ENCODE measurements around the gene GYG1.

The GYG1 gene

GRCh38 chr3:149004622-149005021, 13.3 kb downstream of the GYG1 start:
- H3K9ac ChIP-seq (ENCODE audit: low read depth, low read length) = no peak overlapping the region
- no peaks in the 10 kb centered on the region for H3K9me3 ChIP-seq (ENCODE audit: control insufficient read depth, insufficient read depth, low read length)
- peak overlapping the region; percentile 27 for H3K27ac ChIP-seq (ENCODE audit: low read depth, low read length)
- H3K36me3 ChIP-seq (ENCODE audit: control insufficient read depth, insufficient read depth, low read length) = peaks cover 16% of the 10 kb centered on the region
- H3K4me3 ChIP-seq (ENCODE audit: low read depth, low read length) = no peak overlapping the region
- no peaks in the 10 kb centered on the region for H3K27me3 ChIP-seq (ENCODE audit: control insufficient read depth, insufficient read depth, low read length)
- peaks cover 28% of the 10 kb centered on the region for H3K4me1 ChIP-seq (ENCODE audit: control insufficient read depth, insufficient read depth, low read length)

- Histone ChIP-seq H3K27ac (ENCODE audit: low read depth, low read length) (no peak overlapping the region), H3K4me1 (ENCODE audit: control insufficient read depth, insufficient read depth, low read length) (peaks cover 21% of the 10 kb centered on the region), H3K4me3 (ENCODE audit: low read depth, low read length) (no peak overlapping the region), H3K9ac (ENCODE audit: low read depth, low read length) (no peak overlapping the region), H3K36me3 (ENCODE audit: control insufficient read depth, insufficient read depth, low read length) (peaks cover 22% of the 10 kb centered on the region), H3K9me3 (ENCODE audit: control insufficient read depth, insufficient read depth, low read length) (no peaks in the 10 kb centered on the region), H3K27me3 (ENCODE audit: control insufficient read depth, insufficient read depth, low read length) (no peaks in the 10 kb centered on the region)
Observed at GRCh38 chr3:149005416-149005815, 14.1 kb downstream of the GYG1 start.

- Histone ChIP-seq H3K4me1 (ENCODE audit: control insufficient read depth, insufficient read depth, low read length) (peaks cover 21% of the 10 kb centered on the region), H3K4me3 (ENCODE audit: low read depth, low read length) (no peak overlapping the region), H3K27ac (ENCODE audit: low read depth, low read length) (no peak overlapping the region), H3K36me3 (ENCODE audit: control insufficient read depth, insufficient read depth, low read length) (peaks cover 40% of the 10 kb centered on the region), H3K9ac (ENCODE audit: low read depth, low read length) (no peak overlapping the region), H3K27me3 (ENCODE audit: control insufficient read depth, insufficient read depth, low read length) (no peaks in the 10 kb centered on the region), H3K9me3 (ENCODE audit: control insufficient read depth, insufficient read depth, low read length) (no peaks in the 10 kb centered on the region)
Observed at GRCh38 chr3:149007567-149008257, 16.4 kb downstream of the GYG1 start.

GRCh38 chr3:149009732-149010131, 18.4 kb downstream of the GYG1 start:
- H3K4me3 ChIP-seq (ENCODE audit: low read depth, low read length) = no peak overlapping the region
- no peaks in the 10 kb centered on the region for H3K27me3 ChIP-seq (ENCODE audit: control insufficient read depth, insufficient read depth, low read length)
- H3K36me3 ChIP-seq (ENCODE audit: control insufficient read depth, insufficient read depth, low read length) = peaks cover 42% of the 10 kb centered on the region
- H3K4me1 ChIP-seq (ENCODE audit: control insufficient read depth, insufficient read depth, low read length) = peaks cover 10% of the 10 kb centered on the region
- H3K9me3 ChIP-seq (ENCODE audit: control insufficient read depth, insufficient read depth, low read length) = no peaks in the 10 kb centered on the region
- H3K27ac ChIP-seq (ENCODE audit: low read depth, low read length) = no peak overlapping the region
- no peak overlapping the region for H3K9ac ChIP-seq (ENCODE audit: low read depth, low read length)

GRCh38 chr3:149010504-149010951, 19.2 kb downstream of the GYG1 start:
- Histone ChIP-seq H3K4me1 (ENCODE audit: control insufficient read depth, insufficient read depth, low read length) (peaks cover 3% of the 10 kb centered on the region; the same call in 1 of the 2 replicates), H3K36me3 (ENCODE audit: control insufficient read depth, insufficient read depth, low read length) (peaks cover 40% of the 10 kb centered on the region), H3K4me3 (ENCODE audit: low read depth, low read length) (no peak overlapping the region), H3K9me3 (ENCODE audit: control insufficient read depth, insufficient read depth, low read length) (no peaks in the 10 kb centered on the region), H3K27ac (ENCODE audit: low read depth, low read length) (no peak overlapping the region), H3K27me3 (ENCODE audit: control insufficient read depth, insufficient read depth, low read length) (no peaks in the 10 kb centered on the region), H3K9ac (ENCODE audit: low read depth, low read length) (no peak overlapping the region)

GRCh38 chr3:149010966-149011365, 19.6 kb downstream of the GYG1 start:
- Histone ChIP-seq H3K9ac (ENCODE audit: low read depth, low read length) (no peak overlapping the region), H3K27me3 (ENCODE audit: control insufficient read depth, insufficient read depth, low read length) (no peaks in the 10 kb centered on the region), H3K4me3 (ENCODE audit: low read depth, low read length) (no peak overlapping the region), H3K9me3 (ENCODE audit: control insufficient read depth, insufficient read depth, low read length) (no peaks in the 10 kb centered on the region), H3K36me3 (ENCODE audit: control insufficient read depth, insufficient read depth, low read length) (peaks cover 38% of the 10 kb centered on the region), H3K27ac (ENCODE audit: low read depth, low read length) (no peak overlapping the region), H3K4me1 (ENCODE audit: control insufficient read depth, insufficient read depth, low read length) (peaks cover 2% of the 10 kb centered on the region; the same call in 1 of the 2 replicates)

- Histone ChIP-seq H3K4me1 (ENCODE audit: control insufficient read depth, insufficient read depth, low read length) (peaks cover 2% of the 10 kb centered on the region; the same call in 1 of the 2 replicates), H3K36me3 (ENCODE audit: control insufficient read depth, insufficient read depth, low read length) (peaks cover 38% of the 10 kb centered on the region), H3K27ac (ENCODE audit: low read depth, low read length) (no peak overlapping the region)
Observed at GRCh38 chr3:149011676-149012075, 20.3 kb downstream of the GYG1 start.

GRCh38 chr3:149013726-149014125, 22.4 kb downstream of the GYG1 start:
- Histone ChIP-seq H3K27me3 (ENCODE audit: control insufficient read depth, insufficient read depth, low read length) (no peaks in the 10 kb centered on the region), H3K36me3 (ENCODE audit: control insufficient read depth, insufficient read depth, low read length) (peaks cover 31% of the 10 kb centered on the region), H3K4me1 (ENCODE audit: control insufficient read depth, insufficient read depth, low read length) (peaks cover 2% of the 10 kb centered on the region; the same call in 1 of the 2 replicates), H3K9ac (ENCODE audit: low read depth, low read length) (no peak overlapping the region), H3K27ac (ENCODE audit: low read depth, low read length) (no peak overlapping the region), H3K4me3 (ENCODE audit: low read depth, low read length) (no peak overlapping the region), H3K9me3 (ENCODE audit: control insufficient read depth, insufficient read depth, low read length) (no peaks in the 10 kb centered on the region)

More at GRCh38 chr3:149011676-149012075, 20.3 kb downstream of the GYG1 start:
- Histone ChIP-seq H3K9me3 (ENCODE audit: control insufficient read depth, insufficient read depth, low read length) (no peaks in the 10 kb centered on the region), H3K27me3 (ENCODE audit: control insufficient read depth, insufficient read depth, low read length) (no peaks in the 10 kb centered on the region), H3K9ac (ENCODE audit: low read depth, low read length) (no peak overlapping the region), H3K4me3 (ENCODE audit: low read depth, low read length) (no peak overlapping the region)

- Histone ChIP-seq H3K9me3 (ENCODE audit: control insufficient read depth, insufficient read depth, low read length) (no peaks in the 10 kb centered on the region), H3K4me3 (ENCODE audit: low read depth, low read length) (no peak overlapping the region), H3K27ac (ENCODE audit: low read depth, low read length) (no peak overlapping the region), H3K27me3 (ENCODE audit: control insufficient read depth, insufficient read depth, low read length) (no peaks in the 10 kb centered on the region), H3K36me3 (ENCODE audit: control insufficient read depth, insufficient read depth, low read length) (peaks cover 20% of the 10 kb centered on the region; the same call in 1 of the 2 replicates), H3K4me1 (ENCODE audit: control insufficient read depth, insufficient read depth, low read length) (peaks cover 15% of the 10 kb centered on the region), H3K9ac (ENCODE audit: low read depth, low read length) (no peak overlapping the region)
Observed at GRCh38 chr3:149015393-149015792, 24.1 kb downstream of the GYG1 start.

GRCh38 chr3:149016242-149016641, 24.9 kb downstream of the GYG1 start:
- no peaks in the 10 kb centered on the region for H3K27me3 ChIP-seq (ENCODE audit: control insufficient read depth, insufficient read depth, low read length)
- peaks cover 12% of the 10 kb centered on the region; the same call in 1 of the 2 replicates for H3K36me3 ChIP-seq (ENCODE audit: control insufficient read depth, insufficient read depth, low read length)
- no peak overlapping the region for H3K9ac ChIP-seq (ENCODE audit: low read depth, low read length)
- H3K4me1 ChIP-seq (ENCODE audit: control insufficient read depth, insufficient read depth, low read length) = peaks cover 24% of the 10 kb centered on the region
- no peak overlapping the region for H3K4me3 ChIP-seq (ENCODE audit: low read depth, low read length)
- H3K27ac ChIP-seq (ENCODE audit: low read depth, low read length) = no peak overlapping the region
- no peaks in the 10 kb centered on the region for H3K9me3 ChIP-seq (ENCODE audit: control insufficient read depth, insufficient read depth, low read length)

- H3K9me3 ChIP-seq (ENCODE audit: control insufficient read depth, insufficient read depth, low read length) = no peaks in the 10 kb centered on the region
- H3K9ac ChIP-seq (ENCODE audit: low read depth, low read length) = no peak overlapping the region
- H3K36me3 ChIP-seq (ENCODE audit: control insufficient read depth, insufficient read depth, low read length) = peaks cover 9% of the 10 kb centered on the region; the same call in 1 of the 2 replicates
- H3K27ac ChIP-seq (ENCODE audit: low read depth, low read length) = no peak overlapping the region
- no peaks in the 10 kb centered on the region for H3K27me3 ChIP-seq (ENCODE audit: control insufficient read depth, insufficient read depth, low read length)
- no peak overlapping the region for H3K4me3 ChIP-seq (ENCODE audit: low read depth, low read length)
- H3K4me1 ChIP-seq (ENCODE audit: control insufficient read depth, insufficient read depth, low read length) = peaks cover 30% of the 10 kb centered on the region
Observed at GRCh38 chr3:149016669-149017541, 25.6 kb downstream of the GYG1 start.

Data from HUES48 (cell line).